ENCODE measurements around the gene STAM2.

DNA sequence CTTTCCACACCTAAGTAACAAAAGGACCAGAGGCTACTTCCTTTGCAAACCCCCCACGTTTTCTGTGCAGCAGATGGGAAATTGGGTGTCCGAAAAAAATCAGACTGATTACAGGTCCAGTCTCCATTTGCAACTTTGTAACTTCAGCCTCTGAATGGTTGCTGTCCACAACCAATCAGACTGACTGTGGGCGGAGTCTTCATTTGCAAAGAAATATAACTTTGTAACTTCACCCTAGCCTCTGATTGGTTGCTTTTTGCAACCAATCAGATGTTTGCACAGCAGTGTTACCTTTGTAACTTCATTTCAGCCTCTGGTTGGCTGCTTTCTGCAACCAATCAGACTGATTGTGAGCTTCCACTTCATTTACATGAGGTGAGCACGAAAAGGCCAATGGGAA lies 48.9 kb downstream of the STAM2 start:
- TF ChIP-seq, protein P1, sequence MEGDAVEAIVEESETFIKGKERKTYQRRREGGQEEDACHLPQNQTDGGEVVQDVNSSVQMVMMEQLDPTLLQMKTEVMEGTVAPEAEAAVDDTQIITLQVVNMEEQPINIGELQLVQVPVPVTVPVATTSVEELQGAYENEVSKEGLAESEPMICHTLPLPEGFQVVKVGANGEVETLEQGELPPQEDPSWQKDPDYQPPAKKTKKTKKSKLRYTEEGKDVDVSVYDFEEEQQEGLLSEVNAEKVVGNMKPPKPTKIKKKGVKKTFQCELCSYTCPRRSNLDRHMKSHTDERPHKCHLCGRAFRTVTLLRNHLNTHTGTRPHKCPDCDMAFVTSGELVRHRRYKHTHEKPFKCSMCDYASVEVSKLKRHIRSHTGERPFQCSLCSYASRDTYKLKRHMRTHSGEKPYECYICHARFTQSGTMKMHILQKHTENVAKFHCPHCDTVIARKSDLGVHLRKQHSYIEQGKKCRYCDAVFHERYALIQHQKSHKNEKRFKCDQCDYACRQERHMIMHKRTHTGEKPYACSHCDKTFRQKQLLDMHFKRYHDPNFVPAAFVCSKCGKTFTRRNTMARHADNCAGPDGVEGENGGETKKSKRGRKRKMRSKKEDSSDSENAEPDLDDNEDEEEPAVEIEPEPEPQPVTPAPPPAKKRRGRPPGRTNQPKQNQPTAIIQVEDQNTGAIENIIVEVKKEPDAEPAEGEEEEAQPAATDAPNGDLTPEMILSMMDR (conservative IDR thresholded peaks at IDR 0.05) = no peak
- no peak for TF ChIP-seq EZH2 (IDR thresholded peaks at IDR 0.05; ENCODE audit: low read depth)
